HG02759 (cell line): ENCODE data around the gene SERF2.
"Not testable (repeated sequence)": the region's sequence is repeated elsewhere in the genome, so short reads cannot be mapped to it uniquely, and the experiment has no call there.

Experiments used
- ATAC-seq: cut with Tn5 transposase; IDR thresholded peaks from one replicate; pipeline ENCODE4 v1.9.1; 2021; ENCODE audit warnings: mild to moderate bottlenecking, moderate library complexity; ENCODE audit not compliant: unreplicated experiment

The SERF2 gene

DNA sequence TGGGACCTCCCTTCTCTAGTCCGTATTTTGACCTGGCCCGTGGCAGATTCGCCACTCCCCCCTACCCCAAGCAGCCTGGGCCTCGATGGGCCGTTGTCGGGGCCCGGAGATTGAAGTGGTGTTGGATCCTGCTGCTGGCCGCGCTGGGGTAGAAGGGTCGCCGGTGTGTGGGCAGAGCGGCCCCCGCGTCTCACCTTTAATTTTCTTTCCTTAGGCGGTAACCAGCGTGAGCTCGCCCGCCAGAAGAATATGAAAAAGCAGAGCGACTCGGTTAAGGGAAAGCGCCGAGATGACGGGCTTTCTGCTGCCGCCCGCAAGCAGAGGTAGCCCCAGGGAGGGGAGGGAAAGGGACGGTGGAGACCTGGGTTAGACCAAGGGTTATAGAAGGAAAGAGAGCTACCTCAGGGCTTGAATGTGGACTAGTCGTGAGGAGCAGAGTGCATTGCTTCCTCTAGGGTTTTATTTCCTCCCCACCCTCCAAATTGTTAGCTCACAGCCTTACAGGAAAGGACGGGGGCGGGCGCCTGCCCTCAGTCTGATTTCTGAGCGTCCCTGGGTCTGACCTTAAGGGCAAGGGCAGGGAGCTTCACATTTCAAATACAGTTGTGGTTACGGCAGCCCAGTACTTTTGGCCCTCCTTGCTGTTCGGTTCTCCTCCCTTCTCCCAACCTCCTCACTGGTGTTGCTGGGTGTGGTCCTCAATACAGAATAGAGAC lies 799 bp downstream of the SERF2 start:
- no peak for ATAC-seq

DNA sequence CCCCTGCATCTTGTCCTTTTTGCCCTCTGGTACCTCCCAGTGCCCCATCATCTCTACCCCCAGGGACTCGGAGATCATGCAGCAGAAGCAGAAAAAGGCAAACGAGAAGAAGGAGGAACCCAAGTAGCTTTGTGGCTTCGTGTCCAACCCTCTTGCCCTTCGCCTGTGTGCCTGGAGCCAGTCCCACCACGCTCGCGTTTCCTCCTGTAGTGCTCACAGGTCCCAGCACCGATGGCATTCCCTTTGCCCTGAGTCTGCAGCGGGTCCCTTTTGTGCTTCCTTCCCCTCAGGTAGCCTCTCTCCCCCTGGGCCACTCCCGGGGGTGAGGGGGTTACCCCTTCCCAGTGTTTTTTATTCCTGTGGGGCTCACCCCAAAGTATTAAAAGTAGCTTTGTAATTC lies 1.5 kb downstream of the SERF2 start:
- no peak for ATAC-seq

DNA sequence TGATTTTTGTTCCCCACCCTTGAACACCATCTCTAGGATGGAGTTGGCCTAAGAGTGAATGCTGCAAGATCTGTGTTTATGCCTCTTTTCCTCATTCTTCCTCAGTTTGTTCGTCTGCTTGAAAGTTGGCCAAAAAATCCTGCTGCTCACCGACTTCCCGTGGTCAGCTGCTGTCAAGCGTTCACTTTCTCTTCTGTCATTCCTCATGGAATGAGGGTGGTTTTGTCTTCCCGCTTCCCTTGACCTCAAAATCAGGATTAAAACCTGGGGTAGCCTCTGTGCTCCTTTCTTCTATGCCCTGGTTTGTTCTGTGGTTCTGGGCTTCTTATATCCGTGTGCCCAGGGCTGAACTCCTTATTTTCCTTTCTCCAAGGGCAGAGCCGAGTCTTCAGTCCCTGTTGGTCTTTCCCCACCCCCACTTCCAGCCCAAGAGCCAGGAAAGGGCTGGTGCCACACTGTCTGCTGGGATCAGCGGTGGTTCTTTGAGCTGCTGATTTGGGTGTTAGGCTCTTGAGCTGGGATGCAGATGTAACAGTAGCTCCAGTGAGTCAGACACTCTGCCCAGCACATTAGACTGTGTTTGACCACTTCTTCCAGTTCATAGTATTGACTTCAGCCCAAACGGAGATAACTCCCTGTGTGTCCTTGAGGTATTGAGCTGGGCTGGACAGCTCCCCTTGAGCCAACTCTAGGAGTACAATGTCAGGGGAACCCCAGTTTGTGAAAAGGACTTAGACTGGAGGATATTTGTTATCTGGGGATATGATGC lies 2.3 kb downstream of the SERF2 start:
- ATAC-seq: no peak

DNA sequence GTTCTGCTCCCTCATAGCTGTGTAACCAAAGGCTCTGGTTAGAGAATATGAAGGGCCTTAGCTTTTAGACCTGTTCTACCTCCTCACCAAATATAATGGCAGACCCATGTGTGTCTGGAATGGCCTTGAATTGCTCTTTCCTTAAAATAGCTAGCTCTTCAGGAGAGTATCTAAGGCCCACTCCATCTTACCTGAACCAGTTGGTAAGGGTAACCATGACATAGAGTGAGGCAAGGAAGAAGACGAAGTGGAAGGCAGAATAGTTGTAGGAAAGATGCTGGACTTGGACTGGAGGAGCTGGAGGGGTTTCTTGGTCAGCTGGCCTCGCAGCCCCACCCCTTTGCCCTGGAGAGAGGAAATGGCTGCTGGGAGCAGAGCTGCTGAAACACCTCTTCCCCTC lies 3.1 kb downstream of the SERF2 start:
- no peak for ATAC-seq

DNA sequence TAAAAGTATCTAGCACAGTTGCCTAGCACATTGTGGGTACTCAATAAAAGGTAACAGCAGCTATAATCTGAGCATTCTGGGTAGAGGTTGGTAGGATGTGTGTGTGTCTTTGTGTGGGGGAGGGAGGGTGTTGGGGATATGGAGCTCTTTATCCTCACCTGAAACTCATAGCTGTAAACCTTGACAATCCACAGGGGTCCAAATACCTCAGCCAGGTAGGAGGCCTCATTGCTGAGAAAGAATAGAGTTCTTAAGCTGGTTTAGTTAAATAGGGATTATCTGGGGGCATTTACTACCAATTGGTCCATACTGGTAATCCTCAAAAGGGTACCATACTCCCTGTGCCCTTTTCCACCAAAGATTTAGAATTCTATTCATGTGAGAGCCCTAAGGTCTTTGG lies 3.9 kb downstream of the SERF2 start:
- no peak for ATAC-seq

DNA sequence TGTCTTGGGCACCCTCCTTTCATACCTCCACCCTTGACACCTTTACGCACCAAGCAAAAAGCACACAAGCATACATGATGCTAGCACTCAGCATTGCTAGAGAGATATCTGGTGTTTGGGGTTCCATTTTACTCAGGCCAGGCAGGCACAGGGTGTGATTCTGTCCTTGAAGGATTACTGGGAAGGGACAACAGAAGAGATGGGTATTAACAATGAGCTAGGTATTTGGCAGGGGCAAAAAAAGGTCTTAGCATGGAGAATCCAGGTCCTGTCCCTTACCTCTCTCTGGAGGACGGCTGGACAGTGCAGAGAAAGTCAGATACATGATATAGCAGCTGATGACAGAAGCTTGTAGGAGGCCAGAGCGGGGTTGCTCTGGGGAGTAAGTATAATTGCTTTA lies 4.4 kb downstream of the SERF2 start:
- ATAC-seq: no peak

DNA sequence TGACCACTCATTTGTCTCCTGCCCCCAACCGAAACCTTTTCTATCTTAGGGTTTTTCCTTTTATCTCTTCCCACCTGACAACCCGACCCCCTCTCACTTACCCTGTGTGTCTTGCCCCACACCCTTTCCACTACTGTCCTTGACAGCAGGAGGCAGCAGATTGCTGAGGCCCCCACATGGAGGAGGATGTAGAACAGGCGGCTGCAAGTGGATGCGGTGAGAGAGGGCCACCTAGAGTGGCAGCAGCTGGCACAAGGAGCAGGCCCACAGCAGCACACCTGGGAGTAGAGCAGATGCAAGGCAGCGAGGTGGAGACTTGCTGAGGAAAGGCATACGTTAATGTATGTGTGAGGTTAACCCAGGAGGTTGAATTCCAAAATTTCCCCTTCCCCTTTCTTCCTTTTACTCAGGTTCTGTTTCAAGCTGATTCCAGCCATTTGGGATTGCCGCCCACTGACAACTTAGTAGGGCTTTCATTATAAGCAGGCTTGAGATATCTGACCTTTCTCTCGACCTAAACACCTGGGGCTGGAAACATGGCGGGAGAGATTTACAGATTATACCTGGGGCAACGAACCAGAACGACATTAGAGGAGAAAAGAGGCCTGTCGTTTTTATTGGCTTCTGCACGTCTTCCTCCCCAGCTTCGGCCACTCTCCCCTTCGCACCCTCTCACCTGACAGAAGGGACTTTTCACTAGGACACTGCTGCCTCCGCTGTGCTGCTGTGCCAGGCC lies 7.3 kb downstream of the SERF2 start:
- ATAC-seq: peak; percentile 21

DNA sequence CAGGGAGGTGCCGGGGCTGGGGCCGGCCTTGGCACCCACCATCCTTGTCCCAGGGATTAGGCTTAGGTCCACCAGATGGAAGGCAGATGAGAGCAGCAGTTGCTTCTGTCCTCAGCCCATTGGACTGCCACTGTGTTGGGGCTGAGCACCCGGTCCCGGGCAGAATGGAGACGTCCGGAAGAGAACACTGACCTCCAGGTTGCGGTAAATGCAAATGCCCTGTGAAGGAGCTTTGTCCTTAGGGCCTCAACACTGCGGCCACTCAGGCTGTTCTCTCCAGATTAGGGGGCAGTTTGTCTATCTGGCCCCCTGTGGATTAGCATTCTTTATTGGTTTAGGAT lies 7.8 kb downstream of the SERF2 start, which contains the start of gene SERINC4:
Gene SERINC4, minus strand, starts transcription at position 276 of the 341 bp plus-strand sequence. Its CDS starts 234 bp downstream, at position 42.
- no peak for ATAC-seq

DNA sequence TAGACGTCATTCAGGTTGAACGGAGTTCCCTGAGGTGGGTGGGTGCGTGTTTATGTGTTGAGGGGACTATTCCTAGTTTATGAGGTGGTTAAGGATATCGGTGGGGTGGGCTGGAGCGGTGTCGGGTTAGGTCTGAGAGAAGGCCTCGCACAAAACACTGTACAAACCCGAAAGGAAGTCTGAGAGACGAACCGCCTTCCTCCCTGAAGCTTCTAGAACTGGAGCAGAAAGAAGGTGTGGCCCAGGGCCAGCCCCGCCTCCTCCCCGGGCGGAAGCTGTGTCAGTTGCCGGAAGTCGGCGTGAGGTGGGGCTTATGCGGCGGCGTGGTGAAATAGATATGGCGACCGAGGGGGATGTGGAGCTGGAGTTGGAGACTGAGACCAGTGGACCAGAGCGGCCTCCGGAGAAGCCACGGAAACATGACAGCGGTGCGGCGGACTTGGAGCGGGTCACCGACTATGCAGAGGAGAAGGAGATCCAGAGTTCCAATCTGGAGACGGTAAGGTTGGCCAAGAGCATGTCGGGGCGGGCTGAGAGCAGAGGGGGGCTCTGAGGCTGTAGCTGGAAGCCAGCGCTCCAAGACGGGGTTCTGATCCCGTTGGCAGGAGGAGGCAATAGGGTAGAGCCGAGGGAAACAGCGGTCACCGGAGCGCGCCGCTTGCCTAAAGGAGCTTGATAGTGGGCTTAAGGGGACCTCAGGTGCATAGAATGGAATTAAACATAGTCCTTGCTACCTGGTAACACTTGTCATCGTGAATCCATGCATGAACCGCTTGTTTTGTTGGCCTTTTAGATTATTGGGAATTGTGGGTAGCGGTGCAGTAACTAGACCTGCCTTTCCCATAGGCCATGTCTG lies 8.4 kb downstream of the SERF2 start, which contains the start of gene HYPK:
Gene HYPK, plus strand, starts transcription at position 314 of the 856 bp plus-strand sequence. Its CDS starts 24 bp downstream, at position 338.
- ATAC-seq: peak; percentile 86

DNA sequence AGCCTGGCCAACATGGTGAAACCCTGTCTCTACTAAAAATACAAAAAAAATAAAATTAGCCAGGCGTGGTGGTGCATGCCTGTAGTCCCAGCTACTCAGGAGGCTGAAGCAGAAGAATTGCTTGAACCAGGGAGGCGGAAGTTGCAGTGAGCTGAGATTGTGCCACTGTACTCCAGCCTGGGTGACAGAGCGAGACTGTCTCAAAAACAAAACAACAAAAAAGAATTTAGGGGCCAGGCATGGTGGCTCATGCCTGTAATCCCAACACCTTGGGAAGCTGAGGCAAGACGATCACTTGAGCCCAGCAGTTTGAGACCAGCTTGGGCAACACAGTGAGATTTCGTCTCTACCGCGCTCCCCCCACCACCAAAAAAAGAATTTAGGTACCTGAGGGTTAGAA lies 10.6 kb downstream of the SERF2 start:
- not testable (repeated sequence) for ATAC-seq

DNA sequence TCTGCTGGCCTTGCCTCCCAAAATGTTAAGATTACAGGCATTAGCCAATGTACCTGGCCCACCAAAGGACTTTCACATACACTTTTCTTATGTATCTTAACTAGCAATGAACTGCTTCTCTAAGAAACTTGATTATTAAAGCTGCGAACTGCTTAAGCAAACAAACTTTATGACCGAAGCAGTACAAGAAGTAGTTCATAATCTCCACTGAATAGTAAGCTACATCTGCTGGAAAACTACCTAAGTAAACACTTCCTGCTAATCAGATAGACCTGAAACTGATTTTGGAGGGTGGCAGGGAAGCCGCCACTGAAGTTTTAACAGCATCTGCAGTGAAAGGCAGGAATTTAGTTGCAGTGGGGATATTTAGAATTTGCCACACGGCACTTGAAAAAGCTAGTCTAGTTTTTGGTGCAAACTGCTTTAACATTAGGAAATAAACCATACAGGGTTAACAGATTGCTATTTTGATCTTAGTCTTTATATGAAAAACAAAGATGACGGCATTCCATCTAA lies 16.4 kb downstream of the SERF2 start:
- ATAC-seq: no peak

DNA sequence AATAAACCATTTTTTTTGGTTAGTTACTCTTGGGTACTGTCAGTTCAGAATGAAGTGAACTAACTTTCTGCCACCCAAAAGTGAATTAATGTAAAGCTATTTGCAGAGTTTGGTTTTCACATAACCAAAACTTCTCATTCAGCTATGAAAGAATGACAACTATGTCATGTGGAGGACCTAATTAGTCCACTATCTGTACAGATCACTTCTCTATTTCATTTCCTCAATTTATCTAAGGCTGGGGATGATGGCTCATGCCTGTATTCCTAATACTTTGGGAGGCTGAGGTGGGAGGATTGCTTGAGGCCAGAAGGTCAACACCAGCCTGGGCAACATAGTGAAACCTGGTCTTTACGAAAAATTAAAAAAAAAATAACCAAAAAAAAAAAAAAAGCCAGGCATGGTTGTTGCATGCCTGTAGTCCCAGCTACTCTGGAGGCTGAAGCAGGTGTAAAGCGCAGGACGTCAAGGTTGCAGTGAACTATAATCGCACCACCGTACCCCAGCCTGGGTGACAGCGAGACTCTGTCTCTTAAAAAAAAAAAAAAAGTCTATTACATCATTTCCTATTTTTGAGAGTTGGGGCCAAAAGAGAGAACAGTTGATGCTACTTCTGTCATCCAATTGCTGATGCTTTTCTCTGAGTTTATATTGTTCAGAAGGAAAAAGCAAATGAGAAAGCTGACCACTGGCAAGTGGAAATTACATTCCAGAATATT lies 17.0 kb downstream of the SERF2 start:
- ATAC-seq: peak; percentile 71

DNA sequence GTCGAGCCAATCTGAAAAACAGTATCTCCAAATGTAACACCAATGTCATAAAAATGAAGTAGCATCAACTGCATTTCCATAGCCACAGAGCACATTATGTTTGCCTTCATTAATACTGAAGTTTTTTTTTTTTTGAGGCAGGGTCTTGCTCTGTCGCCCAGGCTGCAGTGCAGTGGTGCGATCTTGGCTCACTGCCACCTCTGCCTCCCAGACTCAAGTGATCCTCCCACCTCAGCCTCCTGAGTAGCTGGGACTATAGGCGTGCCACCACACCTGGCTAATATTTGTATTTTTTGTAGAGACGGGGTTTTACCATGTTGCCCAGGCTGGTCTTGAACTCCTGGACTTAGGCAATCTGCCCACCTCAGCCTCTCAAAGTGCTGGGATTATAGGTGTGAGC lies 22.9 kb downstream of the SERF2 start:
- ATAC-seq: not testable (repeated sequence)

DNA sequence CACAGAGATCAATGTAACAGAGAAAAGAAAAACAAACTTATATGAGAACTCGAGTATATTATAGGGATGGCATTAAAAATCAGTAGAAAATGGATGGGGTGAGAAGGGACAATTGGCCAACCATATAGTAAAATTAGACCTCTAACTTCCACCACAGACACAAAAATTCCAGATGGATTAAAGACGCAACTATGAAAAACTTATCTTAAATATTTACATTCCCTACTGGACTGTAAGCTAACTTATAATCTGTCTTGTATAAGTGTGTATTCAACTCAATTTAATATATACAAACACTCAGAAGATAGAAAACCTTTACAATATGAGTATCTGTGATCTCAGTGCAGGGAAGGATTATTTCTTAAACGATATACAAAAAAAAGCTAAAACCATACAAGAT lies 29.4 kb downstream of the SERF2 start:
- no peak for ATAC-seq

DNA sequence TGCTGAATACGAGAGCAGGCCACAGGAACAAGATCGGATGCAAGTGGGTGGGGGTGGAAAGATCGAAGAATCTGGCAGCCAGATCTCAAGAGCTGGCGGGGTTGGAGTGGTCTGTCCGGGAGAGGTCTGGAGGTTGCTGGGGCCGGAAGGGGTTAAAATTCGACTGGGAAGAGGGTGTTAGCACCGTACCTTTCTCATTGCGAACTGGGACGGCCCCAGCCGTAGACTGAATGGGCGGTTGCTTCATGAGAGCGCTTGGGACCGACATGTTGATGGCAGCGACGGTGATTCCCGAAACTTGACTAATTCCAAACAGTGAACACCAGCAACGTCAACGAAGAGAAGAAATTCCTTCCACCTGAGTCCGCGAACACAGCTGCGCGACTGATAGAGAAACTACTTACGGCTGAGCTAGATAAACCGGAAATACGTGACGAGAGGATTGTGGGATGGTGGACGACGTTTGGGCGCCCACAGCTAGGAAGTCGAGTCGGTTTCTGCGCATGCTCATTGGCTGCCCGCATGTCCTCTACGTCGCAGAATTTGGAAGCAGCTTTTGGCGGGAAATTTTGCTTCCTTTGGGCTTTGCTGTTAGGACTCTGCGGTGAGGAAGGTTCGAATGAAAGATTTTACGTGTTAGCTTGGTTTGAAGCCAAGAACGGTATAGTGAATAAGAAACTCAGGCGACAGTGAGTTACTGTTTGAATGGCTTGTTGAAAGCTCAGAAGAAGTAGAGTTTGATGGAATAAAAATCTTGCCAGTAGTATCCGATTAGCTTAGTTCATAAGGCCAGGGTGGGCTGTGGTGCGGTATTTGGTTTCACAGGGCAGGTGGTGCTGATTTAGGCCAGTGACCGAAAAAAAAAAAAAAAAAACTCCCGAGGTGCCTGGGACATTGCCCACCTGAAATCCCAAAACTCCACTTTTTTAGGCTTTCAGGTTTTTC lies 32.5 kb downstream of the SERF2 start, which contains the start of gene MFAP1:
Gene MFAP1, minus strand, starts transcription at position 389 of the 945 bp plus-strand sequence. Its CDS starts 121 bp downstream, at position 268.
- ATAC-seq: peak; percentile 81

DNA sequence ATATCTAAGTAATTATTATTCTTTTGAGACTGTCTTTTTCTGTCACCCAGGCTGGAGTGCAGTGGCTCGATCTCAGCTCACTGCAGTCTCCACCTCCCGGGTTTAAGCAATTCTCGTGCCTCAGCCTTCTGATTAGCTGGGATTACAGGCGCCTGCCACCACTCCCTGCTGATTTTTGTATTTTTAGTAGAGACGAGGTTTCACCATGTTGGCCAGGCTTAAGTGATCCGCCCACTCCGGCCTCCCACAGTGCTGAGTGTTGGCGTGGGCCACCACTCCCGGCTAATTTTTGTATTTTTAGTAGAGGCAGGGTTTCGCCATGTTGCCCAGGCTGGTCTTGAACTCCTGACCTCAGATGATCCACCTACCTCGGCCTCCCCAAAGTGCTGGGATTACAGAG lies 33.2 kb downstream of the SERF2 start:
- not testable (repeated sequence) for ATAC-seq

DNA sequence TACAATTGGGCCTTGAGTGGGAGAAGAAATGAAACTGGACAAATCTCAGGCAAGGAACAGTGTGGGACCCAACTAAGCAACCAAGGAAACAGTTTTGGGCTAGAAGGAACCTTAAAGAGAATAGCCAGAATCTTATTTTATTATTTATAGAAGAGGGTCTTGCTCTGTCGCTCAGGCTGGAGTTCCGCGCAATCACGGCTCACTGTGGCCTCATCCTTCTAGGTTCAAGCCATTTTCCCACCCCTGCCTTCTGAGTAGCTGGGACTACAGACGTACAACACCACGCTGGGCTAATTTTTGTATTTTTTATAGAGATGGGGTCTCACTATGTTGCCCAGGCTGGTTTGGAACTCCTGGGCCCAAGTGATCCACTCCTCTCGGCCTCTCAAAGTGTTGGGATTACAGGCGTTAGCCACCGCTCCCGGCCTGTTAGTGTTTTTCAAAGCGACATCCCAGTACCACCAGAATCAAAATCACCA lies 33.9 kb downstream of the SERF2 start:
- ATAC-seq: no peak
